Heart left ventricle (tissue), 16 donors: ENCODE results near the gene ARHGEF37. TPM values are rescaled to one million over a fixed set of nuclear protein-coding genes. Genes with fewer than 3 reads are reported as not detected.

Source experiments
- ATAC-seq, 4 donors: fragments of 200-7000 bp; cut with Tn5 transposase; one replicate each; pipeline ENCODE4 v1.9.1; 2020 to 2022; ENCODE audit warnings: moderate library complexity in 4 of 4, mild to moderate bottlenecking in 3 of 4, moderate number of reproducible peaks in 1 of 4
- DNase-seq, 5 donors: peaks; one replicate each; pipeline ENCODE4 v3.0.0-alpha.2; 2020
- H3K27ac ChIP-seq, 12 donors: fragments of 200-600 bp; sonication (generic) in 4 of 12; one replicate each; pipeline versions ENCODE4 v1.5.0 to v1.8.0; 2016 to 2022; ENCODE audit warnings: mild to moderate bottlenecking in 2 of 12
- H3K27me3 ChIP-seq, 9 donors: fragments of 200-600 bp; sonication (generic) in 2 of 9; one replicate each; pipeline versions ENCODE4 v1.5.1 to v1.8.0; 2016 to 2022; ENCODE audit warnings: mild to moderate bottlenecking in 3 of 9
- H3K36me3 ChIP-seq, 9 donors: fragments of 200-600 bp; sonication (generic) in 2 of 9; one replicate each; pipeline versions ENCODE4 v1.5.0 to v1.8.0; 2018 to 2022; ENCODE audit warnings: mild to moderate bottlenecking in 2 of 9
- H3K4me1 ChIP-seq, 12 donors: fragments of 200-600 bp; sonication (generic) in 4 of 12; one replicate each; pipeline versions ENCODE4 v1.5.0 to v1.8.0; 2016 to 2022; ENCODE audit warnings: mild to moderate bottlenecking in 3 of 12
- H3K4me3 ChIP-seq, 12 donors: fragments of 200-600 bp; sonication (generic) in 4 of 12; one replicate each; pipeline versions ENCODE4 v1.5.0 to v1.8.0; 2017 to 2022; ENCODE audit warnings: mild to moderate bottlenecking in 9 of 12, moderate library complexity in 4 of 12
- H3K9me3 ChIP-seq, 12 donors: fragments of 200-600 bp; sonication (generic) in 4 of 12; one replicate each; pipeline versions ENCODE4 v1.5.0 to v1.8.0; 2016 to 2022; ENCODE audit warnings: mild to moderate bottlenecking in 1 of 12
- POLR2A ChIP-seq, 2 donors: fragments of 450-650 bp; IDR thresholded peaks; one replicate each; pipeline ENCODE4 v1.6.1; 2017; ENCODE audit warnings: antibody characterized with exemption in 2 of 2, mild to moderate bottlenecking in 2 of 2, moderate library complexity in 2 of 2
- WGBS, 4 donors: extraction: QIAGEN DNeasy Blood & Tissue Kit in 2 of 4; methylation state at CpG; one replicate each; pipeline versions ENCODE4 v1.1.5 to v1.1.7; 2013 to 2018; 5-methylcytosine and 5-hydroxymethylcytosine counted together
- intact Hi-C, 10 donors: fragments of 100-400 bp; cut with DNase I; formaldehyde crosslinking; loops; one replicate each; pipeline versions ENCODE4 v1.11.1 to v1.14.2; 2022
- polyA plus RNA-seq, 2 donors: library from polyadenylated mRNA; stranded (reverse); fragments of 200-250 nt; gene quantifications; one replicate each; pipeline ENCODE4 v1.2.3, GENCODE V29; 2013
- total RNA-seq, 9 donors: library from RNA; depleted of rRNA in 2 of 9; stranded (reverse); fragments of >200 nt in 2 of 9; fragmentation: NEBNext Ultra II Directional in 3 of 9; extraction: Animal tissue kit (Norgen Biotek cat#: 25700) in 3 of 9; gene quantifications; one replicate each; pipeline versions ENCODE4 v1.1.0 to v1.2.4, GENCODE V29; 2016 to 2023
- TF ChIP-seq, protein P1 (sequence below), 12 donors: fragments of 200-600 bp; sonication (generic) in 4 of 12; IDR thresholded peaks; one replicate each; pipeline versions ENCODE4 v1.5.0 to v1.8.0; 2018 to 2022; ENCODE audit warnings: antibody characterized with exemption in 12 of 12, mild to moderate bottlenecking in 5 of 12
- donor health status: ischemic (EF 13 %, LVEDD 7.1; RV severe dilation, severe dysfunction).
- donor health status: healthy with polysubstance abuse.
- donor health status: DM: no; HTN: yes; CAD: no.
- donor health status: DM: no; HTN: no; CAD: no.
- donor health status: ischemic (EF 25% LVEDD 6.9; RV normal size, moderate dysfunction).
- donor health status: ischemic (EF 25% LVEDD 5.7; RV mildly dilated, moderate dysfunction).
- donor health status: healthy.
- donor health status: DM: yes; HTN: yes; CAD: no.
- donor health status: ischemic (EF 35%, LVEDD 5.7; RV mildly dilated, moderate dysfunction).
- donor health status: nonischemic (EF 11% LVEDD 7.7; RV severe dilation, severe dysfunction).
- donor health status: DM: yes; HTN: yes; CAD: no.
- donor health status: PGD.
- donor health status: ischemic (EF 29% LVEDD 5.4; RV normal size, mild dysfunction).
- donor health status: nonischemic (EF 23%, LVEDD 6.1; RV moderate dilation, normal function).

ARHGEF37 gene
- total and polyA plus RNA-seq, 11 donors: 8.1 to 28.5 (median 17.9) TPM

DNA sequence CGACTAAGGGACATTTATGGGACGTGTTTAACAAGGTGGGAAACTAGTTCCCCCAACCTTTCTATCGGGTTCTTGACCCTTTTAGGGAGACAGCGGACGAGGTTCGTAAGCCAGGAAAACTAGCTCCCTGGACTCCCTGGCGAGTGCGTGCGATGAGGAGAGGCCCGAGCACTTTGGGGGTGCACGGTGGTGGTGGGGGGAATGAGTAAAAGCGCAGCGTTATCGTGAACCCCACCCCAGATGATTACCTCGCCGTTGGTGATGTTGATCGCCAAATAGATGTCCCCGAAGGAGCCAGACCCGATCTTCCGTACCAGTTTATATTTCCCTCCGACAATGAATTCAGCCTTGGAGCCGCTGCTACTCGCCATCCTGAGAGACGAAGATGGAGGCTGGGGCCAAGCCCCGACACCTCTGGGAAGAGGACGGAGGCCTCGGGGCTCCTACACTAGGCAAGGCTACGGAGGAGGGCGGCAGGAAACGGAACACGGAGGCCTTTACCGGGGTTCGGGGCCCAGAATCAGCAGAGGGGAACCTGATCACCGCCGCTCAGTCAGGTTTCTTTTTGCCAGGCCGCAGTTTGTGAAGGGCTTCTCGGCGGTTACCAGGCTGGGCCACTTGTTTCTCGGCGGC is 30.6 kb upstream of the ARHGEF37 start:
- TF ChIP-seq POLR2A (IDR thresholded peaks at IDR 0.05): no peak
- TF ChIP-seq, protein P1, sequence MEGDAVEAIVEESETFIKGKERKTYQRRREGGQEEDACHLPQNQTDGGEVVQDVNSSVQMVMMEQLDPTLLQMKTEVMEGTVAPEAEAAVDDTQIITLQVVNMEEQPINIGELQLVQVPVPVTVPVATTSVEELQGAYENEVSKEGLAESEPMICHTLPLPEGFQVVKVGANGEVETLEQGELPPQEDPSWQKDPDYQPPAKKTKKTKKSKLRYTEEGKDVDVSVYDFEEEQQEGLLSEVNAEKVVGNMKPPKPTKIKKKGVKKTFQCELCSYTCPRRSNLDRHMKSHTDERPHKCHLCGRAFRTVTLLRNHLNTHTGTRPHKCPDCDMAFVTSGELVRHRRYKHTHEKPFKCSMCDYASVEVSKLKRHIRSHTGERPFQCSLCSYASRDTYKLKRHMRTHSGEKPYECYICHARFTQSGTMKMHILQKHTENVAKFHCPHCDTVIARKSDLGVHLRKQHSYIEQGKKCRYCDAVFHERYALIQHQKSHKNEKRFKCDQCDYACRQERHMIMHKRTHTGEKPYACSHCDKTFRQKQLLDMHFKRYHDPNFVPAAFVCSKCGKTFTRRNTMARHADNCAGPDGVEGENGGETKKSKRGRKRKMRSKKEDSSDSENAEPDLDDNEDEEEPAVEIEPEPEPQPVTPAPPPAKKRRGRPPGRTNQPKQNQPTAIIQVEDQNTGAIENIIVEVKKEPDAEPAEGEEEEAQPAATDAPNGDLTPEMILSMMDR (IDR thresholded peaks at IDR 0.05): no peak
- DNase-seq (peak in 2 of 5 donors; percentile 37 to 46), ATAC-seq (peak in 3 of 4 donors; percentile 6 to 23 (median 17))
- 0% methylated on average over 27 to 40 of the region's 40 CpGs for WGBS, 4 donors
- H3K27ac ChIP-seq: peak overlapping the region; percentile 93 to 100 (median 98)
- peak overlapping the region; percentile 58 to 95 (median 90) for H3K4me3 ChIP-seq
- H3K9me3 ChIP-seq: no peaks in the 10 kb centered on the region
- peaks cover 4 to 51% (median 37%) of the 10 kb centered on the region in 12 donors for H3K4me1 ChIP-seq
- intact Hi-C loops: loop anchor here in 6 of 10 donors (1.0 to 5.0 kb wide), 7 partner anchors 33 to 113 kb away; no protein-coding TSS in a partner anchor
- H3K27me3 ChIP-seq: no peaks in the 10 kb centered on the region
- peaks cover 0 to 42% (median 31%) of the 10 kb centered on the region in 9 donors for H3K36me3 ChIP-seq

DNA sequence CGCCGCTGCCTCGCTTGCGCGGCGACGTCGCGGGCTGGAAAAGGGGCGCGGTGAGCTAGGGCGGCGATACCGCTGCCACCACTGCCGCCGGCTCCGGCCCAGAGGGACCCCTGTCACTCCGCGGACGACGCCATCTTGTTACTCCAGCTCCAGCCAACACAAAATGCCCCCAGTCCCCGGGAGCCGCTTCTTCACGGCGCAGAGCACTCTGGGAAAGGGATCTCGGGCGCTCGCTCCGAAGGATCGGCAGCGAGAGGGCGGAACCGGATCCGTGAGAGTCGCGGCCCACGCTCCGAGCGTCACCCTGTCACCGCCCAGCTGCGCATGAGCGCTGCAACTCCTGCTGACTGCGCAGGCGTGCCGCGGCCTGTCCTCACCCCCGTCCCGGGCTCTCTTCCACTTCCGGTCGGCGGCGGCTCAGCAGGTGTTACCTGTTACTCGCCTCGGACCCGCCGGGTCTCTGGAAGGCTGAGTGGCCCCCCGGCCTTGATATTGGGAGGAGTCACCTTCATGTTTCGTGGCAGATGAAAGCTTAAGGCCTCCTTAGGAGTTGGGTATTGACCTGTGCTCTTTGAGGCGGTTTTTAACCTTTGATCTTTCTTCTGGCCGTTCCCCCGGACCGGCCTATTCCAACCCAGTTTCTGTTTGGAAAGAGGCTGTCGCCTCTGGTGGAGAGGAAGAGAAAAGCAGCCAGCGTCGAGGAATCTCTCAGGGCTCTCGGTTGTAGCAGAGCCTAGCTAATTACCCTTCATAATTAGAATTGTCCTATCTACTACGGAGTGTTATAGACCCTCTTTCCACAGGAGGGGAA is 29.9 kb upstream of the ARHGEF37 start, which contains the start of gene CSNK1A1:
TSS of gene CSNK1A1 (minus strand) at position 213 of the 811 bp plus-strand sequence. CDS start 475 bp downstream, outside the sequence.
- WGBS, 4 donors: 0 to 1% (median 0%) methylated on average over 32 to 67 of the region's 67 CpGs
- peak within 1 kb of the TSS; percentile 58 to 95 (median 90) for H3K4me3 ChIP-seq
- peaks cover 4 to 43% (median 30%) of the 10 kb centered on the region in 12 donors for H3K4me1 ChIP-seq
- TF ChIP-seq POLR2A (IDR thresholded peaks at IDR 0.05): peak; percentile 66 to 91
- TF ChIP-seq, protein P1 (IDR thresholded peaks at IDR 0.05): peak; percentile 65 to 91 (median 81)
- no peaks in the 10 kb centered on the region for H3K27me3 ChIP-seq
- DNase-seq (peak; percentile 98 to 100 (median 99)), ATAC-seq (peak; percentile 94 to 98 (median 98))
- peaks cover 0 to 34% (median 24%) of the 10 kb centered on the region in 9 donors for H3K36me3 ChIP-seq
- intact Hi-C loops: loop anchor here in 6 of 10 donors (1.0 to 5.0 kb wide), 7 partner anchors 34 to 114 kb away; no protein-coding TSS in a partner anchor
- H3K9me3 ChIP-seq: no peaks in the 10 kb centered on the region
- H3K27ac ChIP-seq: peak within 1 kb of the TSS; percentile 93 to 100 (median 98)

DNA sequence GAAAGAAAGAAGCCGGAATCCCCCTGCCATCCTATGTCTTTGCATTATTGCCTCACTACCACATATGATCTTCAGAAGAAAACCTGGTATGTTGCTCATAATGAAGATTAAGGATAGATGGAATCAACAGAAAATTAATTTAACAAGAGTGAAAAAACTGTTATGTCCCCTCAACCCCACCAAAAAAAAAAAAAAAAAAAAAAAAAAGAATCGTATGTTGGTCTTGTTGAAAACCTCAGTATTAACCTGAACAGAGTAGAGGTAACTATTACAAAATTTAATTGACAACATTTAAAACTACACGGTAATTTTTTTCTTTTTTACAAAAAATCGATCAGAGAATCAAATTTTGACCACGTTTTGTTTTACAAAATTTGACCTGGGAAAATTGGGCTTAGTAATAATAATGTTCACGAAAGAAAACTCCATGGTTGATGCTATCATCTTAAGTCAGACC is 29.2 kb upstream of the ARHGEF37 start:
- no peak for DNase-seq
- H3K4me3 ChIP-seq: peak overlapping the region; percentile 58 to 95 (median 90)
- no peaks in the 10 kb centered on the region for H3K27me3 ChIP-seq
- no peaks in the 10 kb centered on the region for H3K9me3 ChIP-seq
- H3K27ac ChIP-seq: peak overlapping the region; percentile 93 to 100 (median 98)
- TF ChIP-seq, protein P1 (IDR thresholded peaks at IDR 0.05): peak in 1 of 12 donors; percentile 12
- no peak for TF ChIP-seq POLR2A (IDR thresholded peaks at IDR 0.05)
- peaks cover 4 to 37% (median 25%) of the 10 kb centered on the region in 12 donors for H3K4me1 ChIP-seq
- H3K36me3 ChIP-seq: peaks cover 0 to 28% (median 17%) of the 10 kb centered on the region in 9 donors
- WGBS, 4 donors: 27 to 30% (median 30%) methylated on average over 6 of the region's 6 CpGs
- intact Hi-C loops: loop anchor here in 4 of 10 donors (5.0 kb wide), 4 partner anchors 35 to 115 kb away; no protein-coding TSS in a partner anchor
- no peak for ATAC-seq
